Kidney tubule cell (primary cell): ENCODE results near the gene KRTAP10-6.
"Not testable (repeated sequence)": the region's sequence is repeated elsewhere in the genome, so short reads cannot be mapped to it uniquely, and the experiment has no call there.

Experiments used
- DNase-seq: peaks from one replicate; pipeline ENCODE4 v3.0.0-alpha.2; 2018; ENCODE audit warnings: low spot score

Gene KRTAP10-6

GRCh38 chr21:44616591-44616926 lies 24.3 kb upstream of the KRTAP10-6 start:
- no peak for DNase-seq

GRCh38 chr21:44615911-44616590 lies 23.7 kb upstream of the KRTAP10-6 start:
- DNase-seq: no peak

GRCh38 chr21:44615466-44615865 lies 23.2 kb upstream of the KRTAP10-6 start:
- no peak for DNase-seq

GRCh38 chr21:44614961-44615391 lies 22.7 kb upstream of the KRTAP10-6 start:
- DNase-seq: no peak

DNA sequence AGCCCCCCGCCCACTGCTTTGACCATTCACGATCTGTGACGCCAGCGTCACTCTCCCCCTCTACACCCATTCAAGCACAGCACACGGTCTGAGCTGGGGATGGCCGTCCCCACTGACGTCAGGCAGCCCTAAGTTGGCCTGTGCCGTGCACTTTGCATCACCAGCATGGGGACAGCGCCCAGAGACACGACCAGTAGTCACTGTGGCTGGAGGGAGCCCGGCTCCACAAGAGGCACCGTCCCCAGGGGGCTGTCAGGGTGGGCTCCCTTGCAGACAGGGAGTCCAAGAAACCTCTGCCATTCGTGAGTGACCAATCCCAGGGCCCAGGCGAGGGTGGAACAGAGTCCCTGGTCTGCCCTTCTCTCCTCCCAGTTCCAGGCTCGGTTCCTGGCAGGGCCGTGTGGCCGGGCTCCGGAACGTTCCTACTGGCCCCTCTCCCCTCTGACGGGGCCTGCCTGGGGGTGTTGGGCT lies 21.9 kb upstream of the KRTAP10-6 start:
- DNase-seq: no peak

DNA sequence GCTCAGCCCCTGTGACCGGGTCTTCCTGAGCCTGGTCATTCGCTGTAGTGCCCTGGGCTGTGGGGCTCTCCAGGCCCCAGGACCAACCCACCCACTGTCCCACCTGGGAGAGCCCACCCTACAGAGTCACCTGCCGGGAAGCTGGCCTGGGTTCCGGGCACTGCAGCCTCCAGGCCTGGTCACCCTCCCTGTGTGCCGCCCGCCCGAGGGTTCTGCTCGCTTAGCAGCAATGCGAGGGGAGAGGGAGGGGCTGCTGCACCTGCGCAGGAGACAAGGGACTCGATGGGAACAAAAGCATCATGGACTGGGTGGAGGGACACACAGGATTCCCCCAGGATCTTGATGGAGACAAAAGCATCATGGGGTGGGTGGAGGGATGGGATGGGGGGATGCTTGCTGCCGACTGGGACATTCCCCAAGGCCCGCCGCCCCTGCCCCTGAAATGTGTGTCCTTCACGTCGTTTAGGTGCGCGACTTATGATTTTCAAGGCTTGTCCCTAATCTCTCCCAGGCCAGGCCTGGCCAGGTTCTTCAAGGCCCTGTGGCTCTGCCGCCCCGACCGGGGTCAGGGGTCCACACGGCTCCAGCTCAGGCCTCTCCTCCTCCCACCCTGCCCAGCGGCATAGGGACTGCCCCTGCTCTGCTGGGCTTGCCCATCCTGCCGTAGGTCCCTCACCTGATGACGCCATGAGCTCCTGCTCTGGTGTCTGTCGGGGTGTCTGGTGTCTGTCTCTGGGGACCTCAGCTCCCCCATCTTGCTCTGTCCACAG lies 21.3 kb upstream of the KRTAP10-6 start:
- DNase-seq: no peak

- no peak for DNase-seq
Measured at GRCh38 chr21:44612669-44613229, 20.4 kb upstream of the KRTAP10-6 start.

GRCh38 chr21:44612029-44612486 lies 19.8 kb upstream of the KRTAP10-6 start, which contains the start of gene KRTAP10-8:
Gene KRTAP10-8, plus strand, starts transcription at chr21:44612079. Its CDS starts 22 bp downstream, at chr21:44612101.
- DNase-seq: no peak

GRCh38 chr21:44611551-44611950 lies 19.2 kb upstream of the KRTAP10-6 start:
- DNase-seq: no peak

GRCh38 chr21:44610157-44610843 lies 18.0 kb upstream of the KRTAP10-6 start:
- DNase-seq: not testable (repeated sequence)

GRCh38 chr21:44609193-44609592 lies 16.9 kb upstream of the KRTAP10-6 start:
- DNase-seq: no peak

GRCh38 chr21:44606495-44606894 lies 14.2 kb upstream of the KRTAP10-6 start:
- DNase-seq: no peak

DNA sequence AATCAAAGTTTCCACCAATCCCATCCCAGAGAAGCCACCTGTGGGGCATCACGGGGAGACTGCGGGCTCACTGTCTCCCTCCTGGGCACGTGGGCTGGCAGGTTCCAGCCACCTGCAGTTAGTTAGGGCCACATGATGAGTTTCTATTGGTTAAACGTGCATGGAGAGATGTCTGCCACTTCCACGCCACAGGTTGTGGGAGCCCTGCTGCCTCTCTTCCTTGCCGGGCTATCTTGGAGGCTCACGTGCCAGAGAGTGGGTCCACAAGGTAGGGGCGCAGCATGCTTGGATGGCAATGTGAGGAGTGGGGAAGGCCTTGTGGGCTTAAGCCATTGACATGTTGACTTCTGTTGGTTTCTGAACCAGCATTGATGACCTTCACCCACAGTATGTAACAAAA lies 11.6 kb upstream of the KRTAP10-6 start:
- no peak for DNase-seq

GRCh38 chr21:44603109-44603875 lies 11.0 kb upstream of the KRTAP10-6 start:
- no peak for DNase-seq

- DNase-seq: no peak
Measured at GRCh38 chr21:44602463-44602850, 10.2 kb upstream of the KRTAP10-6 start.

DNA sequence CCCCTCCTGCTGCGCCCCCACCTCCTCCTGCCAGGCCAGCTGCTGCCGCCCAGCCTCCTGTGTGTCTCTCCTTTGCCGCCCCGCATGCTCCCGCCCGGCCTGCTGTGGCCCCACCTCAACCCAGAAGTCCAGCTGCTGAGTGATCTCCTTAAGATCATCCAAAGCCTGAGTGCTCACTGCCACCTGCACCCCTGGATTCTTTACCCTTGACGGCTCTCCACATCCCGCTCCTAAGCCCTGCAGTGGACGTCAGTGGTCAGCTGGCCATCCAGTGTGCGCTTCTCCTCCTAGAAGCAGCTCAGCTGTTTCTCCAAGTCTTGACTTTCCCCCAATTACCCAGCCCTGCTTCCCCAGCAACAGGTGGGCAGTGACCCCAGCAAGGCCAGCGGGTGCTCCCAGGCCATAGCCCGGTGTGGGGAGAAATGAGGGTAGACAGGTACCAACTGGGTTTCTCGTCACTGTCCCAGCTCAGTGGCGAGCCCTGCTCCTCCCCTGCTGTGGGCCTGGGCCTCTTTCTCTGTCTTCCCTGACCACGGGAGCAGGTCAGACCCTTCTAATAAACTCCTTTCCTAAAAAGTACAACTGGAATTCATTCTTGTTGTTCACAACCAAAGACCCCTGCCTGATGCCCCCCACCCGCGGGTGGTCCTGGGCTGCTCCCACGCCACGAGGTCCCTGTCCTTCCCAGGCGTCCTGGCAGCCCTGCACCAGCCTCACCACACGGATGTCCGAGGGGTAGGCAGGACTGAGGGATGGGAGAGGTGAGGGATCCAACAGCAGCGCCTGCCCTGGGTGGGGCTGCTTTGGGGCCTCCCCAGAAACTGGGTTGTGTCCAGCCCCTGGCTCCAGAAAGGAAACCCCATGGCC lies 9.5 kb upstream of the KRTAP10-6 start:
- DNase-seq: no peak

- DNase-seq: not testable (repeated sequence)
Measured at GRCh38 chr21:44601091-44601490, 8.8 kb upstream of the KRTAP10-6 start.

- DNase-seq: not testable (repeated sequence)
Measured at GRCh38 chr21:44600118-44600978, 8.0 kb upstream of the KRTAP10-6 start, which contains the start of gene KRTAP10-7. Gene KRTAP10-7, plus strand, starts transcription at chr21:44600597. Its CDS starts 25 bp downstream, at chr21:44600622.

- DNase-seq: no peak
Measured at GRCh38 chr21:44599264-44600029, 7.1 kb upstream of the KRTAP10-6 start.
